ENCODE data around the gene ZMYND8. TPM values are rescaled to one million over a fixed set of nuclear protein-coding genes. Genes with fewer than 3 reads are reported as not detected.

Gene ZMYND8
- total and polyA plus RNA-seq, 2 experiments from 2014 or later, result 10.2 to 12.4 TPM

DNA sequence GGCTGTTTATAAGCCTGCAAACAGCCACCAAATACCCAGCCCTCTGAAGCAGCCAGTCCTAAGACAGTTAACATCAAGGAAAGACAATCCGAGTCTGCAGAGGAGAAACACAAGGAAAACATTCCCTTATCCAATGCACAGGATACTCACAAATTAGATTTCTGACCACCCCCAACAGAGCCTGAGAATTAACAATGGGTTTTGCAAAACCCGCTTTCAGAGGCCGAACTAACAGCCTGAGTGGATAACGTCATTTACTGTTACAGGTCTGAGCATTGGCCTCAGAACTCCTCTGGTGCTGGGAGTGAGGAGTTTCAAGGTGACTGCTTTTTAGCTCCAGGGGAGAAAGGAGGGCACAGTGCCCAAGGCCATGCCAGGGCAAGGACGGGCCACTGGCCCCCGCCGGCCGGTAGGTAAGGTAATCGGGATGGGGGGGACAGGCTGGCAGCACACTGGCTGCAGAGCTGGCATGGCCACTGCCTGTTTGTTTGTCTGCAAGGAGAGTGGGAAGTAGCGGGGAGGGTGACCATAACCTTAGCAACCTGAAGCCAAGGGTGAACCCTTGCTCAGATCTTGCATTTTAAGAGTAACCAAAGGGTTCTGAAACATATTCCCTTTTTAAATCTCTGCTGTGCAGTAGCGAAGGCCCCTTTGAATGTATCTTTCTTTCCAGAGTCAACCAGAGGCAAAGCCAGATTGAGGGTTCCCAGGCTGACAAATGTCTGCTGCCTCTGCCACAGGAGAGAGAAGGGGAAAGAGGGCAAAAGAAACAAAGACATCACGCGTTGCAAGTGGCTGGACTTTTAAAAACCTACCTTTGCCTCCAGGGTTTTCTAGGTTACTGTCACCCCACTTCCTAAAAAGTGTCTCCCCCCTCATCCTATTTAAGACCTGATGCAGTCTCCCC, 3.9 kb downstream of the ZMYND8 start:
- peaks cover 85% of the 10 kb centered on the region for H3K79me2 ChIP-seq (ENCODE audit: insufficient read depth)
- DNase-seq, result no peak
- TF ChIP-seq EZH2 (IDR thresholded peaks at IDR 0.05; ENCODE audit: insufficient read depth, poor library complexity, severe bottlenecking), result no peak
- TF ChIP-seq EZH2phosphoT487 (IDR thresholded peaks at IDR 0.05; ENCODE audit: insufficient read depth, low read depth), result no peak
- H3K27ac ChIP-seq, result no peak overlapping the region
- H4K20me1 ChIP-seq (ENCODE audit: insufficient read depth), result no peaks in the 10 kb centered on the region
- 77 to 78% methylated on average over 13 of the region's 13 CpGs for WGBS, 2 experiments (ENCODE audit: low coverage in 1 of 2, low lambda C conversion rate in 2 of 2, missing lambda C conversion rate in 2 of 2)
- peaks cover 75% of the 10 kb centered on the region for H3K4me1 ChIP-seq (ENCODE audit: insufficient read depth)
- H3K4me3 ChIP-seq, result no peak overlapping the region
- no peaks in the 10 kb centered on the region for H3K27me3 ChIP-seq (replicated peaks; ENCODE audit: insufficient read depth)
- no peak overlapping the region for H3K4me2 ChIP-seq (ENCODE audit: unreplicated experiment)
- H3K9ac ChIP-seq, result no peak overlapping the region
- H3K36me3 ChIP-seq (ENCODE audit: low read depth), result no peaks in the 10 kb centered on the region
- no peaks in the 10 kb centered on the region for H3K9me3 ChIP-seq (ENCODE audit: low read depth)
- H3K9me2 ChIP-seq (ENCODE audit: insufficient read depth), result no peaks in the 10 kb centered on the region
- in situ Hi-C loops (cut with MboI), result no loop called here
- H3F3A ChIP-seq (ENCODE audit: insufficient read depth), result peaks cover 56% of the 10 kb centered on the region
- no peak overlapping the region for H2AFZ ChIP-seq

DNA sequence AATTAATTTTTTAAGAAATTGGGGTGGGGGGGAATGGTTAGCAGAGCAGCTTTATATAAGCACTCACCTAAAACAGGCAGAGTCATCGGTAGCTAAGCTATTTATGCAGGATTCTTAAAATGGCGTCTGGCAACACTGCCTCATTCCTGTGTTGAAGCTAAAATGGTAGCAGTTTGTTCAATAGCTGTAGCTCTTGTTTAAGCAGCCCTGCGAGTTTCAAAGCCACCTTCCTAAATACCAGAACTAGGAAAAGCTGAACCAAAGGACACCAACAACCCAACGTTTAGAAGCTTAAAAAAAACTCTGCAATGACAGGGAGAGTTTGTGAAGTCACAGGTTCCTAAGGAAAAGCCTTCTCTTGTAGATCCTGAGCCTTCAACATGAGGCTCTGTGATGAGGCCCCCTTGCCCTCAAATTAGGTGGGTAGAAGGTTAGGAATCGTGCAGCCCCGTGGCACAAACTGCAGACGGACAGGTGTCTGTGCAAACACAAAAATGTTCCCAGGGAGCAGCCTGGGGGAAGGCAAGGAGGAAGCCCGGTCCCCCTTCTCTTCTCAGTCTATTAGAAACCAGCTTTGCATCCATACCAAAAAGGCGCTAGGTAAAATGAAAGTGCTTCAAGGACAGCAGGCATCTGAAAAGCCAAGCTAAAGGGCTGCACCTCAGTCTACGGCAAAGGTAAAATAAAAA, 4.7 kb downstream of the ZMYND8 start:
- no peaks in the 10 kb centered on the region for H3K9me3 ChIP-seq (ENCODE audit: low read depth)
- no peaks in the 10 kb centered on the region for H3K36me3 ChIP-seq (ENCODE audit: low read depth)
- no peaks in the 10 kb centered on the region for H3K9me2 ChIP-seq (ENCODE audit: insufficient read depth)
- H3K27ac ChIP-seq, result no peak overlapping the region
- peaks cover 48% of the 10 kb centered on the region for H3F3A ChIP-seq (ENCODE audit: insufficient read depth)
- no peak overlapping the region for H3K4me3 ChIP-seq
- TF ChIP-seq EZH2phosphoT487 (IDR thresholded peaks at IDR 0.05; ENCODE audit: insufficient read depth, low read depth) (no peak), EZH2 (IDR thresholded peaks at IDR 0.05; ENCODE audit: insufficient read depth, poor library complexity, severe bottlenecking) (no peak)
- peaks cover 67% of the 10 kb centered on the region for H3K4me1 ChIP-seq (ENCODE audit: insufficient read depth)
- no peak for DNase-seq
- no peak overlapping the region for H2AFZ ChIP-seq
- H3K27me3 ChIP-seq (replicated peaks; ENCODE audit: insufficient read depth), result no peaks in the 10 kb centered on the region
- in situ Hi-C loops (cut with MboI), result no loop called here
- H3K9ac ChIP-seq, result no peak overlapping the region
- peaks cover 93% of the 10 kb centered on the region for H3K79me2 ChIP-seq (ENCODE audit: insufficient read depth)
- H4K20me1 ChIP-seq (ENCODE audit: insufficient read depth), result no peaks in the 10 kb centered on the region
- H3K4me2 ChIP-seq (ENCODE audit: unreplicated experiment), result no peak overlapping the region
- 88 to 90% methylated on average over 10 of the region's 10 CpGs for WGBS, 2 experiments (ENCODE audit: low coverage in 1 of 2, low lambda C conversion rate in 2 of 2, missing lambda C conversion rate in 2 of 2)

DNA sequence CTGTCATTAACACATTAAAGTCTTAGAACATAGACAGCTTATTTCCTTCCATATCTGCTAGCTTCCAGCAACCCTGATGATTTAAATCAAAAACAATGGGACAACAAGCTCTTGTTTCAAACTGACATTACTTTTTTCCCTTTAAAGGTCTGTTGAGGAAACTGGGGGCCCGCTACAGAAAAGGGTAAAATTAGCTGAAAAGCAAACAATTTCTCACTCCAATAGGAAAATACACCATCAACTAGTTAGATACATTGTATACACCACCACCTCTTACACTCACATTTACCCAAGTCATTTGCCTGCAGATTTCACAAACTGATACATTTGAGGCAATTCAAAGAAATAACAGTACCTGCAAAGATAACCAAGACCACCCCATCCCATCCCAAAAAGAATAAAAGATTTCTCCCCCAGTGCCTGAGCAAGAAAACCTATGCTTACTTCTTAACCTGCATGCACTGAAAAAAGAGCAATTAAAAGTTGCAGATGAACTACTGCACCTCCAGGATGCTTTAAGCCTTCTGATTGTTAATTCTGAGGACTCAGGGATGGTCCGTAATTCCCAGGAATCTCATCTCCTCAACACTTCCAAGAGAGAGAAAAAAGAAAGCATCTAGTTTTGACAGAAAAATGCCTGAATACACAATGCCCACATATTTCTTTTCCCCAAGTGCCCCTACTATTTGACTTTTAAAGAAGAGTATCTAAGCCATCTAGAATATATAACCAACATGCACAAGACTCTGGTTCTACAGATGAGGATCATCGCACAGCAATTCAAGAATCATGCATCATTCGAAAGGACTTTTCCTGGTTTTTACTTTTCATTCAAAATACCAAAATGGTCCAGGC, 5.6 kb downstream of the ZMYND8 start:
- Histone ChIP-seq H3K4me2 (ENCODE audit: unreplicated experiment) (peak overlapping the region; percentile 38), H3K9ac (peak overlapping the region; percentile 29), H3K9me2 (ENCODE audit: insufficient read depth) (no peaks in the 10 kb centered on the region), H3K36me3 (ENCODE audit: low read depth) (no peaks in the 10 kb centered on the region), H3K27me3 (replicated peaks; ENCODE audit: insufficient read depth) (no peaks in the 10 kb centered on the region), H2AFZ (peak overlapping the region; percentile 40; the same call in 1 of the 2 replicates), H3K79me2 (ENCODE audit: insufficient read depth) (peaks cover 97% of the 10 kb centered on the region), H3K9me3 (ENCODE audit: low read depth) (no peaks in the 10 kb centered on the region), H3K4me3 (no peak overlapping the region), H3K4me1 (ENCODE audit: insufficient read depth) (peaks cover 61% of the 10 kb centered on the region), H4K20me1 (ENCODE audit: insufficient read depth) (no peaks in the 10 kb centered on the region), H3K27ac (no peak overlapping the region), H3F3A (ENCODE audit: insufficient read depth) (peaks cover 46% of the 10 kb centered on the region)
- no peak for DNase-seq
- WGBS, 2 experiments (ENCODE audit: low coverage in 1 of 2, low lambda C conversion rate in 2 of 2, missing lambda C conversion rate in 2 of 2), result 92% methylated on average over 4 of the region's 4 CpGs
- TF ChIP-seq EZH2phosphoT487 (IDR thresholded peaks at IDR 0.05; ENCODE audit: insufficient read depth, low read depth) (no peak), EZH2 (IDR thresholded peaks at IDR 0.05; ENCODE audit: insufficient read depth, poor library complexity, severe bottlenecking) (no peak)
- in situ Hi-C loops (cut with MboI), result no loop called here

DNA sequence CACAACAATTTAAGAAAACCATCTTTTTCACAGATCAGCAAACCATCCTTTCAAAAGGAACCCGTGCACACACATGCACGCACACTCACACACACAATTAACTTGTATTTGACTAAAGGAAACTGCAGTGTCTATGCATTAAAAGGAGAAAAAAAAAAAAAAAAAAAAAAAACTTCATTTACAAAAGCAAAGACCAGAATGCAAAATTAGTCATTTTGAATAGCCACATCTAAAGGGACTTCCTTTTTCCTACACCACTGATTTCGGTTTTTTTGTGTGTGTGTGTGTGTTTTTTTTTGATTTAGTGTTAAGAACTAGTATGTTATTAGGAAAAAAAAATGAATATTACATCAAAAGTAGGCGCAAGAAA, 6.3 kb downstream of the ZMYND8 start:
- H3K9me2 ChIP-seq (ENCODE audit: insufficient read depth), result no peaks in the 10 kb centered on the region
- in situ Hi-C loops (cut with MboI), result no loop called here
- H3K79me2 ChIP-seq (ENCODE audit: insufficient read depth), result peaks cover 94% of the 10 kb centered on the region
- peak overlapping the region; percentile 32 for H3K27ac ChIP-seq
- H3K27me3 ChIP-seq (replicated peaks; ENCODE audit: insufficient read depth), result no peaks in the 10 kb centered on the region
- H3K4me1 ChIP-seq (ENCODE audit: insufficient read depth), result peaks cover 54% of the 10 kb centered on the region
- H4K20me1 ChIP-seq (ENCODE audit: insufficient read depth), result no peaks in the 10 kb centered on the region
- H3K36me3 ChIP-seq (ENCODE audit: low read depth), result no peaks in the 10 kb centered on the region
- peak overlapping the region; percentile 29 for H3K9ac ChIP-seq
- peak overlapping the region; percentile 13; the same call in 1 of the 2 replicates for H3K4me3 ChIP-seq
- WGBS, 2 experiments (ENCODE audit: low coverage in 1 of 2, low lambda C conversion rate in 2 of 2, missing lambda C conversion rate in 2 of 2), result 66 to 70% methylated on average over 4 of the region's 4 CpGs
- H3K9me3 ChIP-seq (ENCODE audit: low read depth), result no peaks in the 10 kb centered on the region
- peak overlapping the region; percentile 38 for H3K4me2 ChIP-seq (ENCODE audit: unreplicated experiment)
- H3F3A ChIP-seq (ENCODE audit: insufficient read depth), result peaks cover 39% of the 10 kb centered on the region
- TF ChIP-seq EZH2phosphoT487 (IDR thresholded peaks at IDR 0.05; ENCODE audit: insufficient read depth, low read depth) (no peak), EZH2 (IDR thresholded peaks at IDR 0.05; ENCODE audit: insufficient read depth, poor library complexity, severe bottlenecking) (no peak)
- no peak for DNase-seq
- peak overlapping the region; percentile 40 for H2AFZ ChIP-seq

All from GM23248 (cell line).